ENCODE measurements around the gene CLEC20A.

The CLEC20A gene

GRCh38 chr1:178539291-178539690, 42.5 kb upstream of the CLEC20A start:
- TF ChIP-seq SIN3A (IDR thresholded peaks at IDR 0.05; ENCODE audit: borderline replicate concordance, insufficient read depth, low read length) (no peak), POLR2AphosphoS5 (IDR thresholded peaks at IDR 0.05; ENCODE audit: low read depth, low read length) (no peak), REST (IDR thresholded peaks at IDR 0.05; ENCODE audit: insufficient read depth in 1 of 2, low read depth in 2 of 2, low read length in 2 of 2) (no peak), FOXP2 (optimal IDR thresholded peaks at IDR 0.05; ENCODE audit: borderline replicate concordance, extremely low read depth, extremely low read length, insufficient read depth) (no peak), TAF1 (IDR thresholded peaks at IDR 0.05; ENCODE audit: borderline replicate concordance, insufficient read depth, low read length) (no peak)

DNA sequence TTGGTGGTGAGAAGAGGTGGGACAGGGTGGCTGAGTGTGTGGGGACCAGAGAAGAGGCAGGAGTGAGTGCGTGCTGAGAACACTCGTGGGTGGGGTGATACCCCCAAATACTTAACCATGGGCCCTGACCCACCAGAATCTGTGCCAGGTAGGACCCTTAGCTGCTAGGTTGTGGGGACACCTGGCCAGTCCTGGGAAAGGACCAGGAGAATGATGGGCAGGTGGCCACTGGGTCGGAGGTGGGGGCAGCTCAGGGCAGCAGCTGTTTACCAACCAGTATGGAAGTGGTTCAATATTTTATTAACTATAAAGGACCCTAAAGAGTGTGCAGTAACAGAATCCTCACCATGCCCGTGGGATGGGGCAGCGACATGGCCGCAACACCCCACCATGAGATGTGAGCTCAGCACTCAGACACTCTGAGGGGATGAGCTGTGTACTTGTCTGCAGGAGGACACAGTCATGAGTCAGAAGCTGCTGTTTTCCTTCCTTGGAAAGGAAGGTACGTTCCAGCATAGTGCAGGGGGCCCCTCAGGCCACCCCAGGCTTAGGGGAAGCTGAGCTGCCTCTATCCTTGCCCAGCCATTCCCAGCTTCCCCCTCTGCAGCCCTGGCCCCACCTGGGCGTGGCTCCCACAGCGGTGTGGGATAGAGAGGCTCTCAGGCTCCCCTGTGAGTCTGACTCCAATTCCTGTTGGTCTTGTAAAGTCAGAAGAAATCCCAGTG, 41.6 kb upstream of the CLEC20A start:
- no peak for TF ChIP-seq POLR2AphosphoS5 (IDR thresholded peaks at IDR 0.05; ENCODE audit: low read depth, low read length)
- TF ChIP-seq REST (IDR thresholded peaks at IDR 0.05; ENCODE audit: insufficient read depth in 1 of 2, low read depth in 2 of 2, low read length in 2 of 2) = no peak
- TF ChIP-seq FOXP2 (optimal IDR thresholded peaks at IDR 0.05; ENCODE audit: borderline replicate concordance, extremely low read depth, extremely low read length, insufficient read depth) = no peak
- TF ChIP-seq SIN3A (IDR thresholded peaks at IDR 0.05; ENCODE audit: borderline replicate concordance, insufficient read depth, low read length) = no peak
- TF ChIP-seq TAF1 (IDR thresholded peaks at IDR 0.05; ENCODE audit: borderline replicate concordance, insufficient read depth, low read length) = no peak

GRCh38 chr1:178537382-178538090, 40.8 kb upstream of the CLEC20A start:
- no peak for TF ChIP-seq REST (IDR thresholded peaks at IDR 0.05; ENCODE audit: insufficient read depth in 1 of 2, low read depth in 2 of 2, low read length in 2 of 2)
- no peak for TF ChIP-seq POLR2AphosphoS5 (IDR thresholded peaks at IDR 0.05; ENCODE audit: low read depth, low read length)
- no peak for TF ChIP-seq SIN3A (IDR thresholded peaks at IDR 0.05; ENCODE audit: borderline replicate concordance, insufficient read depth, low read length)
- TF ChIP-seq FOXP2 (optimal IDR thresholded peaks at IDR 0.05; ENCODE audit: borderline replicate concordance, extremely low read depth, extremely low read length, insufficient read depth) = no peak
- no peak for TF ChIP-seq TAF1 (IDR thresholded peaks at IDR 0.05; ENCODE audit: borderline replicate concordance, insufficient read depth, low read length)

- TF ChIP-seq POLR2AphosphoS5 (IDR thresholded peaks at IDR 0.05; ENCODE audit: low read depth, low read length) (no peak), FOXP2 (optimal IDR thresholded peaks at IDR 0.05; ENCODE audit: borderline replicate concordance, extremely low read depth, extremely low read length, insufficient read depth) (no peak), TAF1 (IDR thresholded peaks at IDR 0.05; ENCODE audit: borderline replicate concordance, insufficient read depth, low read length) (no peak), SIN3A (IDR thresholded peaks at IDR 0.05; ENCODE audit: borderline replicate concordance, insufficient read depth, low read length) (no peak), REST (IDR thresholded peaks at IDR 0.05; ENCODE audit: insufficient read depth in 1 of 2, low read depth in 2 of 2, low read length in 2 of 2) (no peak)
These were observed 40.1 kb upstream of the CLEC20A start for GRCh38 chr1:178536844-178537371.

Data from PFSK-1 (cell line).